ENCODE results near the gene TMEM168.

- TF ChIP-seq CTCF (IDR thresholded peaks at IDR 0.05) (no peak), ZFX (IDR thresholded peaks at IDR 0.05; ENCODE audit: borderline replicate concordance) (no peak)
These were observed 45.4 kb downstream of the TMEM168 start for GRCh38 chr7:112744818-112745217.

All from 22Rv1 (cell line).